Measurements from ENCODE around the gene PDZK1IP1.

The PDZK1IP1 gene

GRCh38 chr1:47137925-47138615, 51.8 kb downstream of the PDZK1IP1 start:
- DNase-seq (ENCODE audit: low read depth, low spot score), result no peak

- no peak for DNase-seq (ENCODE audit: low read depth, low spot score)
These were observed 52.6 kb downstream of the PDZK1IP1 start, which contains the start of gene CYP4A22 for GRCh38 chr1:47137198-47137597. Gene CYP4A22 (plus strand): TSS chr1:47137441. CDS start chr1:47137486, 45 bp downstream.

Data from ELF-1 (cell line).